HepG2 (cell line): ENCODE results near the gene SULT2B1. TPM values are rescaled to one million over a fixed set of nuclear protein-coding genes. Genes with fewer than 3 reads are reported as not detected.

Source experiments
- ATM ChIP-seq: fragments of 450-650 bp; IDR thresholded peaks from 2 replicates; pipeline ENCODE4 v1.7.1; 2017; ENCODE audit warnings: mild to moderate bottlenecking, borderline replicate concordance
- CAMTA2 ChIP-seq: sonication (generic); formaldehyde crosslinking; IDR thresholded peaks from 2 replicates; pipeline ENCODE4 v1.4.0; 2020; ENCODE audit warnings: mild to moderate bottlenecking, missing genetic modification reagents, borderline replicate concordance
- DPF2 ChIP-seq: sonication (generic); formaldehyde crosslinking; IDR thresholded peaks from 2 replicates; pipeline ENCODE4 v1.4.0; 2020; ENCODE audit warnings: mild to moderate bottlenecking, low read depth, missing genetic modification reagents, borderline replicate concordance
- FOXK1 ChIP-seq: sonication (generic); formaldehyde crosslinking; IDR thresholded peaks from 2 replicates; pipeline ENCODE4 v1.4.0; 2020; ENCODE audit warnings: low read depth, missing genetic modification reagents, borderline replicate concordance
- GABPB1 ChIP-seq: IDR thresholded peaks from 2 replicates; pipeline ENCODE4 v1.6.1; 2016; ENCODE audit warnings: mild to moderate bottlenecking, missing genetic modification reagents, moderate library complexity, missing compliant biosample characterization
- GPBP1L1 ChIP-seq: sonication (generic); formaldehyde crosslinking; IDR thresholded peaks from 2 replicates; pipeline ENCODE4 v1.5.0; 2020; ENCODE audit warnings: mild to moderate bottlenecking, missing genetic modification reagents
- JUN ChIP-seq: sonication (generic); formaldehyde crosslinking; IDR thresholded peaks from 2 replicates; pipeline ENCODE4 v1.4.0; 2020; ENCODE audit warnings: mild to moderate bottlenecking, missing genetic modification reagents
- MAF1 ChIP-seq: sonication (generic); formaldehyde crosslinking; IDR thresholded peaks from 2 replicates; pipeline ENCODE4 v1.5.0; 2020; ENCODE audit warnings: missing genetic modification reagents, borderline replicate concordance
- MAX ChIP-seq: IDR thresholded peaks from 2 replicates; pipeline ENCODE4 v1.6.1; 2012; ENCODE audit warnings: inconsistent platforms
- MIER3 ChIP-seq: IDR thresholded peaks from 2 replicates; pipeline ENCODE4 v1.6.1; 2016; ENCODE audit warnings: missing compliant biosample characterization, borderline replicate concordance
- MYNN ChIP-seq: sonication (generic); formaldehyde crosslinking; IDR thresholded peaks from 2 replicates; pipeline ENCODE4 v1.4.0; 2020; ENCODE audit warnings: mild to moderate bottlenecking, low read depth, missing genetic modification reagents
- MZF1 ChIP-seq: sonication (generic); formaldehyde crosslinking; IDR thresholded peaks from 2 replicates; pipeline ENCODE4 v1.8.1; 2023; ENCODE audit warnings: mild to moderate bottlenecking, missing genetic modification reagents, borderline replicate concordance
- NFATC3 ChIP-seq: sonication (generic); formaldehyde crosslinking; IDR thresholded peaks from 2 replicates; pipeline ENCODE4 v1.5.1; 2020; ENCODE audit warnings: mild to moderate bottlenecking, missing genetic modification reagents
- PATZ1 ChIP-seq: sonication (generic); formaldehyde crosslinking; IDR thresholded peaks from 2 replicates; pipeline ENCODE4 v1.4.0; 2020; ENCODE audit warnings: missing genetic modification reagents
- PCBP2 ChIP-seq: fragments of 200-400 bp; formaldehyde crosslinking; optimal IDR thresholded peaks from 2 replicates; pipeline ENCODE3; 2018; ENCODE audit warnings: low read length, low read depth; ENCODE audit not compliant: poor library complexity, severe bottlenecking
- STAT5B ChIP-seq: sonication (generic); formaldehyde crosslinking; IDR thresholded peaks from 2 replicates; pipeline ENCODE4 v1.4.0; 2020; ENCODE audit warnings: missing genetic modification reagents
- ZNF263 ChIP-seq: sonication (generic); formaldehyde crosslinking; IDR thresholded peaks from 2 replicates; pipeline ENCODE4 v1.4.0; 2020; ENCODE audit warnings: missing genetic modification reagents
- ZNF781 ChIP-seq: sonication (generic); formaldehyde crosslinking; IDR thresholded peaks from 2 replicates; pipeline ENCODE4 v1.5.1; 2020; ENCODE audit warnings: borderline replicate concordance, mild to moderate bottlenecking, missing genetic modification reagents; ENCODE audit errors: not compliant biosample characterization
- polyA plus RNA-seq, 8 experiments: library from polyadenylated mRNA; depleted of rRNA in 3 of 8; stranded (reverse) in 7 of 8; unstranded in 1 of 8; fragments of >200 nt; fragmentation: Illumina TruSeq in 4 of 8; extraction: Trizol in 4 of 8; gene quantifications; 2 replicates each; pipeline versions ENCODE4 v1.2.1 to v1.2.3, GENCODE V29; 2011 to 2016; ENCODE audit warnings: low read depth in 4 of 8, missing spikeins in 1 of 8, mixed read lengths in 1 of 8; ENCODE audit not compliant: insufficient read depth in 1 of 8
- total RNA-seq, 5 experiments: library from RNA; depleted of rRNA; stranded (reverse); fragments of >200 nt; fragmentation: Illumina TruSeq; extraction: Trizol; gene quantifications; 2 replicates each; pipeline ENCODE4 v1.2.3, GENCODE V29; 2016; ENCODE audit warnings: low read depth in 1 of 5
- TF ChIP-seq, protein P1 (sequence below): sonication (generic); formaldehyde crosslinking; IDR thresholded peaks from 2 replicates; pipeline ENCODE4 v1.4.0; 2020; ENCODE audit warnings: mild to moderate bottlenecking, low read depth, missing genetic modification reagents
- TF ChIP-seq, protein P2 (sequence below): sonication (generic); formaldehyde crosslinking; IDR thresholded peaks from 2 replicates; pipeline ENCODE4 v1.4.0; 2020; ENCODE audit warnings: missing genetic modification reagents

The SULT2B1 gene
- total and polyA plus RNA-seq, 2 of the 13 experiments (the other 11 are each of a cell fraction or from before 2014, with no cell fraction given): 0.13 TPM; not detected in 1

- TF ChIP-seq JUN (CRISPR knock-in tag) (peak; percentile 32; the same call in 1 of the 2 replicates), MIER3 (CRISPR knock-in tag) (peak; percentile 90; the same call in 1 of the 2 replicates), PATZ1 (peak; percentile 99), MAF1 (CRISPR knock-in tag) (0 out of 2 replicates have a peak, but pooled peaks have one; percentile 62), FOXK1 (CRISPR knock-in tag) (0 out of 2 replicates have a peak, but pooled peaks have one; percentile 56), MAX (peak; percentile 90), NFATC3 (0 out of 2 replicates have a peak, but pooled peaks have one; percentile 56), DPF2 (CRISPR knock-in tag) (peak; percentile 86), MZF1 (CRISPR knock-in tag) (peak; percentile 33; the same call in 1 of the 2 replicates), ATM (no peak), GABPB1 (peak; percentile 79; the same call in 1 of the 2 replicates), ZNF263 (CRISPR knock-in tag) (peak; percentile 97), ZNF781 (CRISPR knock-in tag) (no peak), MYNN (no peak), STAT5B (CRISPR knock-in tag) (no peak; the same call in 1 of the 2 replicates), CAMTA2 (CRISPR knock-in tag) (no peak), PCBP2 (no peak), GPBP1L1 (CRISPR knock-in tag) (no peak)
- TF ChIP-seq, protein P1, sequence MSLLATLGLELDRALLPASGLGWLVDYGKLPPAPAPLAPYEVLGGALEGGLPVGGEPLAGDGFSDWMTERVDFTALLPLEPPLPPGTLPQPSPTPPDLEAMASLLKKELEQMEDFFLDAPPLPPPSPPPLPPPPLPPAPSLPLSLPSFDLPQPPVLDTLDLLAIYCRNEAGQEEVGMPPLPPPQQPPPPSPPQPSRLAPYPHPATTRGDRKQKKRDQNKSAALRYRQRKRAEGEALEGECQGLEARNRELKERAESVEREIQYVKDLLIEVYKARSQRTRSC (CRISPR knock-in tag): no peak
- TF ChIP-seq, protein P2, sequence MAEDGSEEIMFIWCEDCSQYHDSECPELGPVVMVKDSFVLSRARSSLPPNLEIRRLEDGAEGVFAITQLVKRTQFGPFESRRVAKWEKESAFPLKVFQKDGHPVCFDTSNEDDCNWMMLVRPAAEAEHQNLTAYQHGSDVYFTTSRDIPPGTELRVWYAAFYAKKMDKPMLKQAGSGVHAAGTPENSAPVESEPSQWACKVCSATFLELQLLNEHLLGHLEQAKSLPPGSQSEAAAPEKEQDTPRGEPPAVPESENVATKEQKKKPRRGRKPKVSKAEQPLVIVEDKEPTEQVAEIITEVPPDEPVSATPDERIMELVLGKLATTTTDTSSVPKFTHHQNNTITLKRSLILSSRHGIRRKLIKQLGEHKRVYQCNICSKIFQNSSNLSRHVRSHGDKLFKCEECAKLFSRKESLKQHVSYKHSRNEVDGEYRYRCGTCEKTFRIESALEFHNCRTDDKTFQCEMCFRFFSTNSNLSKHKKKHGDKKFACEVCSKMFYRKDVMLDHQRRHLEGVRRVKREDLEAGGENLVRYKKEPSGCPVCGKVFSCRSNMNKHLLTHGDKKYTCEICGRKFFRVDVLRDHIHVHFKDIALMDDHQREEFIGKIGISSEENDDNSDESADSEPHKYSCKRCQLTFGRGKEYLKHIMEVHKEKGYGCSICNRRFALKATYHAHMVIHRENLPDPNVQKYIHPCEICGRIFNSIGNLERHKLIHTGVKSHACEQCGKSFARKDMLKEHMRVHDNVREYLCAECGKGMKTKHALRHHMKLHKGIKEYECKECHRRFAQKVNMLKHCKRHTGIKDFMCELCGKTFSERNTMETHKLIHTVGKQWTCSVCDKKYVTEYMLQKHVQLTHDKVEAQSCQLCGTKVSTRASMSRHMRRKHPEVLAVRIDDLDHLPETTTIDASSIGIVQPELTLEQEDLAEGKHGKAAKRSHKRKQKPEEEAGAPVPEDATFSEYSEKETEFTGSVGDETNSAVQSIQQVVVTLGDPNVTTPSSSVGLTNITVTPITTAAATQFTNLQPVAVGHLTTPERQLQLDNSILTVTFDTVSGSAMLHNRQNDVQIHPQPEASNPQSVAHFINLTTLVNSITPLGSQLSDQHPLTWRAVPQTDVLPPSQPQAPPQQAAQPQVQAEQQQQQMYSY: peak; percentile 90
Observed at GRCh38 chr19:48558018-48558684, 6.2 kb downstream of the SULT2B1 start (continued).
